ENCODE data around the gene CALML5. TPM values are rescaled to one million over a fixed set of nuclear protein-coding genes. Genes with fewer than 3 reads are reported as not detected.
A peak's percentile ranks its signal among the peaks of the same experiment; 100 is the strongest.

CALML5 gene
- total RNA-seq, 1 experiment from 2014 or later: not detected

- no peak for DNase-seq (ENCODE audit: low read depth, low spot score)
- in situ Hi-C loops (cut with HindIII; ENCODE audit: low pct_unique_long_range_greater_than_20kb, low sequenced_read_pairs): no loop called here
Observed at GRCh38 chr10:5508786-5509185, 9.4 kb upstream of the CALML5 start.

DNA sequence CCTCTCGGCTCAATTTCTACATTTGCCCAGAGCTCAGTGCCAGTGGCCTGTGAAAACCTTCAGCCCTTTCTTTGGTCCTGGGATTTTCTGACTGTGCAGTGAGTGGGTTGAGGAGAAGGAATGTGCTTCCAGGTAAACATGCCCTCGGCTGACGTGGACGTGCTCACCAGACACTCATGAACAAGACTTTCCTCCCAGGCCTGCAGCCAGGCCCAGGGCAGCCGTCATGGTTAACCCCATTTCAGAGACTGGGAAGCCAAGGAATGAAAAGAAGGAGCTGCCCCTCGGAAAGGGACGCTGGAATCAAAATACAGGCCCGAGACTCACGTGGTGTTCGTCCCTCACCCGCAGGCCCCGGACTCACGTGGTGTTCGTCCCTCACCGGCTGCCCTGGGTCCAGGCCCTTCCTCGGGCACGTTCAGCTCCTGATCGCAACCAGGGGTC lies 8.8 kb upstream of the CALML5 start:
- no peak for DNase-seq (ENCODE audit: low read depth, low spot score)
- in situ Hi-C loops (cut with HindIII; ENCODE audit: low pct_unique_long_range_greater_than_20kb, low sequenced_read_pairs): no loop called here

DNA sequence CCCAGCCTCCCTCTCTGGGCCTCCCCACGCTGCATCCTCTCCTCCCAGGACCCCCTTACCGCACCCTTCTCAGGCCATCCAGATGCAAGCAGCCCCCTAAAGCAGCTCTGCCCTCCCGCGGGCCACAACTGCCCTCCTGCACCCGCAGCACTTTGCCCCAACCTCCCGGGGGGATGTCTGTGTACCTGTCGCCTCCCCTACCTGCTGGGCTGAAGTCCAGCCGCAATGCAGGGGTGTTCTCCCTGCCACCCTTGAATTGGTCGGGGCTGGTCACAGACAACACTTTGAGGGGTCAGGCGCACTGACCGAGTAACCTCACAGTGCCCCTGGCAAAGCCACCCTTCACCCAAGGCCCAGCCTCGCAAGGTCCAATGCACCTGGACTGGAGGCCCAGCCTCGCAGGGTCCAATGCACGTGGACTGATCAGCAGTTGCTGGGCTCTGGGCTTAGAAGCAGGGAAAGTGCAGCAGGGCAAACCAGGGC lies 8.3 kb upstream of the CALML5 start:
- in situ Hi-C loops (cut with HindIII; ENCODE audit: low pct_unique_long_range_greater_than_20kb, low sequenced_read_pairs): no loop called here
- DNase-seq (ENCODE audit: low read depth, low spot score): no peak

DNA sequence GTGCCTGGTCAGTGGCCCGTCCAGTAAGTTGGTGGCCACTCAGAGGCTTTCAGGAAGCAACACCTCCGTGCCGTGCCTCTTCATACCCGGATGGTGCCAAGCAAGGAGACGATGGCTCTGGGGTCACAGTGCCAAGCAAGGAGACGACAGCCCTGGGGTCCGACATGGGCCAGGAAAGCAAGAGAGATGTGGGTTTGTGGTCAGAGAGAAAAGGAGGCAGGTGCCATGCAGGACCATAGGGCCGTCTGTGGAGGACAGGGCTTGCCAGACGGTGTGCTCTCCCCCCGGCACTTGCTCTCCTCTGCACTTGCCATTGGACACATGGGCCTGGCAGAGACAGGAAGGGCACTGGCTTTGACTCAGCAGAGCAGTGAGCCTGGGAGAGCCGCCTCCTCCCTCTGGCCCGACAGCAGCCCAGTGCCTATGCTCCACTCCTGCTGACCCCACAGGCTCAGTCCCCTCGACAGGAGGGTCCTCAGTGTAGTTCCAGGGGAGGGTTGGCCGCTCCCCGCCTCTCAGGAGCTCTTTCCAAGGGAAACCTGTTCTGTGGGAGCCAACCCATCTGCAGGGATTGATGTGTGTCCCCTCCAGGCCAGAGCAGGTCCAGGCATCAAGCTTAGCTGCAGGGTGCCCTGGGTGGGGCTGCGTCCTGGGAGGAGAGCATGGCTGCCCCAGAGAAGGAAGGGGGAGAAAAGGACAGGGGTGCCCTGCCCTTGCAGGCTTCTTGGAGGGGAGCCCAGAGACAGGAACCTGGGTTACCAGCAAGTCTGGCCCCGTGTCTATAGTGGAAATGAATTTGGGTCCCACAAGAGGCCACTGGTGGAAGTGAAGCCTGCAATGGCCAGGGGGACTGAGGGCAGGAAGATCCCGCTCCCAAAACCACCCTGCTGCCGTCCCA lies 7.6 kb upstream of the CALML5 start:
- in situ Hi-C loops (cut with HindIII; ENCODE audit: low pct_unique_long_range_greater_than_20kb, low sequenced_read_pairs): no loop called here
- no peak for DNase-seq (ENCODE audit: low read depth, low spot score)

GRCh38 chr10:5506246-5506645 lies 6.9 kb upstream of the CALML5 start:
- in situ Hi-C loops (cut with HindIII; ENCODE audit: low pct_unique_long_range_greater_than_20kb, low sequenced_read_pairs): no loop called here
- DNase-seq (ENCODE audit: low read depth, low spot score): no peak

GRCh38 chr10:5504146-5505072 lies 5.0 kb upstream of the CALML5 start:
- in situ Hi-C loops (cut with HindIII; ENCODE audit: low pct_unique_long_range_greater_than_20kb, low sequenced_read_pairs): no loop called here
- no peak for DNase-seq (ENCODE audit: low read depth, low spot score)

DNA sequence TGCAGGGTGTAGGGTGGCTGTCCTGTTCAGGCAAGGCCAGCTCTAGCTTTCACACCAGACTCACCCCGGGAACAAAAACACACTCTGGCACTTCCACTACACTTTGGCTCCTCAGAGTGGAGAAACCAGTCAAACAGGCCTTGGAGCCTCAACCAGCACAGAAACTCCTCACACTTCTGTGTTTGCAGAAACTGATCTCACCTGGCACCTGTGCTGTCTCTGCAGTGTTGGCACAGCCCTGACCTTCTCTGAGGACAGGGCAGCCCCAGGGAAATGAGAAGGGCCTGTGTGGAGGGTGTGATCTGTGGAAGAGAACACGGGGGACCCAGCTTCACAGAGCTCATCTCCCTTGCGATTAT lies 4.1 kb upstream of the CALML5 start:
- in situ Hi-C loops (cut with HindIII; ENCODE audit: low pct_unique_long_range_greater_than_20kb, low sequenced_read_pairs): no loop called here

GRCh38 chr10:5502571-5503476 lies 3.5 kb upstream of the CALML5 start:
- in situ Hi-C loops (cut with HindIII; ENCODE audit: low pct_unique_long_range_greater_than_20kb, low sequenced_read_pairs): no loop called here
- no peak for DNase-seq (ENCODE audit: low read depth, low spot score)

More for the DNA sequence above, 4.1 kb upstream of the CALML5 start:
- no peak for DNase-seq (ENCODE audit: low read depth, low spot score)

GRCh38 chr10:5502061-5502521 lies 2.7 kb upstream of the CALML5 start:
- DNase-seq (ENCODE audit: low read depth, low spot score): peak; percentile 45
- in situ Hi-C loops (cut with HindIII; ENCODE audit: low pct_unique_long_range_greater_than_20kb, low sequenced_read_pairs): no loop called here

DNA sequence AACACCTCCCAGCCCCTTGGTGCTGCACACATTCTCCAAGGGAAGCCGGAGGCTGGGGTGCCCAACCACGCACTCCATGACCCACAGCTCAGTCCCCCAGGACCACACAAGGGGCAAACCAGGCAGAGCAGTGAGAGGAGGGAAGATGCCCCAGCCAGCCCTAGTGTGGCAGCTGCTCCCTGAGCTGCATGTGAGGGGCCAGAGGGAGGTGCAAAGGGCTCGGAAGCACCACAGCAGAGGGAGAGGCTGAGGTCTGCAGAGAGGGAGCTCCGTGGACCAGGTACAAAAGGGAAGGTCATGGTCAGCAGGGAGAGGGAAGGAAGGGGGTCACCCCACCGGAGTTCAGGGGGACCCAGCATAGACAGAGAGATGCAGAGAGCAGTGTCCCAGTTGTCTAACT lies 1.5 kb upstream of the CALML5 start:
- no peak for DNase-seq (ENCODE audit: low read depth, low spot score)
- in situ Hi-C loops (cut with HindIII; ENCODE audit: low pct_unique_long_range_greater_than_20kb, low sequenced_read_pairs): no loop called here

- DNase-seq (ENCODE audit: low read depth, low spot score): no peak
- in situ Hi-C loops (cut with HindIII; ENCODE audit: low pct_unique_long_range_greater_than_20kb, low sequenced_read_pairs): no loop called here
Observed at GRCh38 chr10:5500162-5500670, 846 bp upstream of the CALML5 start.

GRCh38 chr10:5498791-5499492 lies 428 bp downstream of the CALML5 start:
- in situ Hi-C loops (cut with HindIII; ENCODE audit: low pct_unique_long_range_greater_than_20kb, low sequenced_read_pairs): no loop called here
- no peak for DNase-seq (ENCODE audit: low read depth, low spot score)

GRCh38 chr10:5497948-5498730 lies 1.2 kb downstream of the CALML5 start:
- no peak for DNase-seq (ENCODE audit: low read depth, low spot score)

DNA sequence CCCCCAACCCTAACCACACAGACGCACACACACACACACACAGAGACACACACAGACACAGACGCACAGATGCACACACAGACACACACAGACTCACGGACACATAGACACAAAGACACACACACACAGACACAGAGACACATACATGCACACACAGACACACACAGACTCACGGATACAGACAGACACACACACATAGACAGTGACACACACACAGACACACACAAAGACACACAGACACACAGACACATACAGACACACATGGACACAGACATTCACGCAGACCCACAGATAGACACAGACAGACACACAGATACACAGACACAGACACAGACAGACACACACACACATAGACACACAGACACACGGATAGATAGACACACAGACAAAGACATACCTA lies 2.1 kb downstream of the CALML5 start:
- in situ Hi-C loops (cut with HindIII; ENCODE audit: low pct_unique_long_range_greater_than_20kb, low sequenced_read_pairs): no loop called here
- DNase-seq (ENCODE audit: low read depth, low spot score): no peak

More at GRCh38 chr10:5497948-5498730, 1.2 kb downstream of the CALML5 start:
- in situ Hi-C loops (cut with HindIII; ENCODE audit: low pct_unique_long_range_greater_than_20kb, low sequenced_read_pairs): no loop called here

- no peak for DNase-seq (ENCODE audit: low read depth, low spot score)
- in situ Hi-C loops (cut with HindIII; ENCODE audit: low pct_unique_long_range_greater_than_20kb, low sequenced_read_pairs): no loop called here
Observed at GRCh38 chr10:5496261-5497250, 2.8 kb downstream of the CALML5 start.

All from SK-MEL-5 (cell line).